HG03442 (cell line): Measurements from ENCODE around the gene IL25.

ENCODE experiments used
- ATAC-seq: cut with Tn5 transposase; IDR thresholded peaks from one replicate; pipeline ENCODE4 v1.9.1; 2021; ENCODE audit warnings: mild to moderate bottlenecking, moderate library complexity; ENCODE audit not compliant: unreplicated experiment

Gene IL25

GRCh38 chr14:23352506-23353432 lies 19.8 kb upstream of the IL25 start, which contains the start of gene SLC22A17:
Gene SLC22A17 (minus strand): TSS chr14:23352887.
- ATAC-seq: no peak

GRCh38 chr14:23353433-23353780 lies 19.2 kb upstream of the IL25 start:
- ATAC-seq: no peak

- no peak for ATAC-seq
Observed at GRCh38 chr14:23354990-23355389, 17.6 kb upstream of the IL25 start.

- ATAC-seq: no peak
Observed at GRCh38 chr14:23355871-23356435, 16.7 kb upstream of the IL25 start.

GRCh38 chr14:23356662-23357061 lies 15.9 kb upstream of the IL25 start:
- no peak for ATAC-seq

GRCh38 chr14:23357261-23357660 lies 15.3 kb upstream of the IL25 start:
- ATAC-seq: no peak

- ATAC-seq: no peak
Observed at GRCh38 chr14:23358042-23358441, 14.6 kb upstream of the IL25 start.

GRCh38 chr14:23358553-23359166 lies 13.9 kb upstream of the IL25 start:
- ATAC-seq: no peak

GRCh38 chr14:23359167-23359626 lies 13.4 kb upstream of the IL25 start:
- no peak for ATAC-seq

- ATAC-seq: no peak
Observed at GRCh38 chr14:23359722-23360447, 12.7 kb upstream of the IL25 start.

- no peak for ATAC-seq
Observed at GRCh38 chr14:23360496-23360895, 12.1 kb upstream of the IL25 start.

- no peak for ATAC-seq
Observed at GRCh38 chr14:23361320-23361719, 11.3 kb upstream of the IL25 start.

- ATAC-seq: no peak
Observed at GRCh38 chr14:23361763-23362162, 10.8 kb upstream of the IL25 start.

GRCh38 chr14:23362200-23362599 lies 10.4 kb upstream of the IL25 start:
- no peak for ATAC-seq

- no peak for ATAC-seq
Observed at GRCh38 chr14:23364164-23365035, 8.2 kb upstream of the IL25 start.

GRCh38 chr14:23365036-23365731 lies 7.4 kb upstream of the IL25 start, which contains the start of gene EFS:
Gene EFS (minus strand): TSS chr14:23365172. CDS start chr14:23365025, 147 bp downstream.
- ATAC-seq: no peak

- no peak for ATAC-seq
Observed at GRCh38 chr14:23365732-23366425, 6.7 kb upstream of the IL25 start.

GRCh38 chr14:23366426-23366921 lies 6.1 kb upstream of the IL25 start:
- ATAC-seq: no peak

GRCh38 chr14:23370221-23370620 lies 2.4 kb upstream of the IL25 start:
- ATAC-seq: no peak
